Choroid plexus epithelial cell (primary cell): ENCODE measurements around the gene ZDHHC17.

Experiments used
- DNase-seq: peaks from one replicate; pipeline ENCODE4 v3.0.0-alpha.2; 2010; ENCODE audit warnings: low read depth
- H3K4me3 ChIP-seq: 2 replicates; pipeline ENCODE4 v1.5.1; 2011; ENCODE audit warnings: low read depth, mild to moderate bottlenecking, control low read depth, low read length, moderate library complexity
- TF ChIP-seq, protein P1 (sequence below): conservative IDR thresholded peaks from 2 replicates; pipeline ENCODE4 v1.5.1; 2011; ENCODE audit warnings: low read depth, mild to moderate bottlenecking, control low read depth, inconsistent platforms, low read length, moderate library complexity

ZDHHC17 gene

GRCh38 chr12:76881142-76881541, 117.2 kb downstream of the ZDHHC17 start:
- TF ChIP-seq, protein P1, sequence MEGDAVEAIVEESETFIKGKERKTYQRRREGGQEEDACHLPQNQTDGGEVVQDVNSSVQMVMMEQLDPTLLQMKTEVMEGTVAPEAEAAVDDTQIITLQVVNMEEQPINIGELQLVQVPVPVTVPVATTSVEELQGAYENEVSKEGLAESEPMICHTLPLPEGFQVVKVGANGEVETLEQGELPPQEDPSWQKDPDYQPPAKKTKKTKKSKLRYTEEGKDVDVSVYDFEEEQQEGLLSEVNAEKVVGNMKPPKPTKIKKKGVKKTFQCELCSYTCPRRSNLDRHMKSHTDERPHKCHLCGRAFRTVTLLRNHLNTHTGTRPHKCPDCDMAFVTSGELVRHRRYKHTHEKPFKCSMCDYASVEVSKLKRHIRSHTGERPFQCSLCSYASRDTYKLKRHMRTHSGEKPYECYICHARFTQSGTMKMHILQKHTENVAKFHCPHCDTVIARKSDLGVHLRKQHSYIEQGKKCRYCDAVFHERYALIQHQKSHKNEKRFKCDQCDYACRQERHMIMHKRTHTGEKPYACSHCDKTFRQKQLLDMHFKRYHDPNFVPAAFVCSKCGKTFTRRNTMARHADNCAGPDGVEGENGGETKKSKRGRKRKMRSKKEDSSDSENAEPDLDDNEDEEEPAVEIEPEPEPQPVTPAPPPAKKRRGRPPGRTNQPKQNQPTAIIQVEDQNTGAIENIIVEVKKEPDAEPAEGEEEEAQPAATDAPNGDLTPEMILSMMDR = no peak
- no peak overlapping the region for H3K4me3 ChIP-seq
- DNase-seq = no peak

DNA sequence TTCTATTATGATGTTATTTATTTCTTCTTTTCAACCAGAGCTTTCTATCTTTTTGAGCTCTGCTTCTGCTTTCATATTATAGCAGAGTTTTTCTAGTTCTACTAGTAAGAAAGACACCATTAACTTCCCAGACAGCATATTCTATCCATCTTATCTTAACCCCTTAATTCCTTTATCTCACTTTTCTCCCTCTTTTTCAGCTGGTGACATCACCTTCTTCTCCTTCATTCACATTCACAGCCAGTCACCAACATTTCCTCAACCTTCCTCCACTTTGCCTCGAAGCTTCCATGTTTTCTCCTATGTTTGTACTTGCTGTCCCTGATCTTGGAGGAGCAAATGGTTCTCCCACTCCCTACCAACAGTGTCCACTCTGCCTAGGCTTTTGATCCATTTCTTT, 118.5 kb downstream of the ZDHHC17 start:
- no peak for DNase-seq
- no peak overlapping the region for H3K4me3 ChIP-seq
- TF ChIP-seq, protein P1 = no peak

DNA sequence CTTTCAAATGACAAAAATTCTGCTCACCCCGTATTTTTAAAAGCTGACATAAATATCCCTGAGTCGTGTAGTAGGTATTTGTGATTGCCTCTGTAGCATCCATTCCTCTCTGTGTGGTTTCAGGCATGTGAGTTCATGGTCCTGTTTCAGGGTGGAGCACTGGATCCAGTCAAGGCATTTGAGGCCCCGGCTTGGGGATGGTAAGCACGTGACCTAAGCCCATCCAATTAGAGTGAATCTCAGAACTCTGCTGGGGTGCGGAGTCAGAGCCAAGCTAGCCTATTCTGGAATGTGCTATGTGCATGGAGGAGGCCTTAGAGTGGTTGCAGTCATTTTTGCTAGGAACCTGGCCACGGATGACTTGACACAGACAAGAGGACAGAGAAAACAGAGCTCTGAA, 119.2 kb downstream of the ZDHHC17 start:
- peak; percentile 71 for DNase-seq
- TF ChIP-seq, protein P1 = no peak
- no peak overlapping the region for H3K4me3 ChIP-seq

DNA sequence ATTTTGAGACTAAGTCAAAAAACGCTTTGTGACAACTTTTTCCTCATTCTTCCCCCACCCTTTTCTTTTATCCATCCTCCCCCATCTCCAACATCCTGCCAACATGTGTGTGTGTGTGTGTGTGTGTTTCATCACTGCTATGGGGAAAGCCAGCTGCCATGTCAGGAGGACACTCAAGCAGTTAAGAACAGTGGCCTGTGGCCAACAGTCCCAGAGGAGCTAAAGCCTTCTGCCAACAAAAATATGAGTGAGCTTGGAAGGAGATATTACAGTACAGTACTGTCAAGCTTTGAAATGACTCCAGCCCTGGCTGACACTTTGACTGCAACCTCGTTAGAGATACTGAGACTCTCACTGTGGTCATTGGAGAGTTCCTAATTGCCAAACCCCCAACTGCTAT, 119.9 kb downstream of the ZDHHC17 start:
- DNase-seq = peak; percentile 78
- H3K4me3 ChIP-seq = no peak overlapping the region
- TF ChIP-seq, protein P1 = no peak

GRCh38 chr12:76888775-76889174, 124.9 kb downstream of the ZDHHC17 start:
- TF ChIP-seq, protein P1 = no peak
- no peak overlapping the region for H3K4me3 ChIP-seq
- no peak for DNase-seq

- no peak for DNase-seq
- TF ChIP-seq, protein P1 = no peak
- no peak overlapping the region for H3K4me3 ChIP-seq
These were observed 126.5 kb downstream of the ZDHHC17 start for GRCh38 chr12:76890151-76891143.

- no peak for DNase-seq
- H3K4me3 ChIP-seq = no peak overlapping the region
- TF ChIP-seq, protein P1 = no peak
These were observed 127.7 kb downstream of the ZDHHC17 start for GRCh38 chr12:76891609-76892008.
